Measurements from ENCODE around the gene CTNNA2. TPM values are rescaled to one million over a fixed set of nuclear protein-coding genes. Genes with fewer than 3 reads are reported as not detected.

Gene CTNNA2
- total RNA-seq, 1 donor from 2014 or later: 2.9 TPM

DNA sequence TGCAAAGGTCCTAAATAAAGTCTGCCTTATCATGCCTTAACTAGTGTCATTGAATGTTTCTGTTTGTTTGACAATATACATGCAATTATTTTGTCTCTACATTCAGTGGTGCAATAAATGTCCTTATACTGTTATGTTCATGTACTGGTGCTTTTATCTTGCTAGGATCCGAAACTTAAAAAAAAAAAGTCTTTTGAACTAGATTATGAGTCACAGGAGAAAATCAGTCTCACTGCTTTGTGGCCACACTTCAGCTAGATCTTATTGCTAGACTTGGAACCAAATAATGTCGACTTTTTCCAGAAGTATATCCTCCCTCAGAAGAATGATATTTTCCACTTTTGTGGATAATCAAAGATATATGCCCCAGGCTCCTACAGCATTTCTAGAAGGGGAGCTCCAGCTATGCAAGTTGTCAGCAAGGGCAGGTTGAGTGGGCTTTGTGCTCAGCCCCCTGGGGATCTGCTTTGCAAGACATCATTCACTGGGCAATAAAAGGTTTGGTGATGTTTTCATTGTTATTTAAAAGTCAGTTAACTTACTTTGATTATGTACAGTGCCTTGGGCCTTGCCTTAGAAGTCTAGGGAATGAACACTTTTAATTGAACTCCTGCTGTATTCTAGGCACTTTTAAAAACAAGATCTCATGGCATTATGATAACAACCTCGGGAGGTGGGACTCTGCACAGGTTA, 948.8 kb downstream of the CTNNA2 start:
- Mint-ChIP-seq H3K27me3 (ENCODE audit: low read depth) (no peaks in the 10 kb centered on the region), H3K36me3 (ENCODE audit: low read depth) (no peaks in the 10 kb centered on the region), H3K9me3 (peaks cover 2% of the 10 kb centered on the region), H3K4me3 (no peak overlapping the region), H3K4me1 (peaks cover 10% of the 10 kb centered on the region), H3K27ac (ENCODE audit: unreplicated experiment) (no peak overlapping the region)
- TF ChIP-seq, protein P1, sequence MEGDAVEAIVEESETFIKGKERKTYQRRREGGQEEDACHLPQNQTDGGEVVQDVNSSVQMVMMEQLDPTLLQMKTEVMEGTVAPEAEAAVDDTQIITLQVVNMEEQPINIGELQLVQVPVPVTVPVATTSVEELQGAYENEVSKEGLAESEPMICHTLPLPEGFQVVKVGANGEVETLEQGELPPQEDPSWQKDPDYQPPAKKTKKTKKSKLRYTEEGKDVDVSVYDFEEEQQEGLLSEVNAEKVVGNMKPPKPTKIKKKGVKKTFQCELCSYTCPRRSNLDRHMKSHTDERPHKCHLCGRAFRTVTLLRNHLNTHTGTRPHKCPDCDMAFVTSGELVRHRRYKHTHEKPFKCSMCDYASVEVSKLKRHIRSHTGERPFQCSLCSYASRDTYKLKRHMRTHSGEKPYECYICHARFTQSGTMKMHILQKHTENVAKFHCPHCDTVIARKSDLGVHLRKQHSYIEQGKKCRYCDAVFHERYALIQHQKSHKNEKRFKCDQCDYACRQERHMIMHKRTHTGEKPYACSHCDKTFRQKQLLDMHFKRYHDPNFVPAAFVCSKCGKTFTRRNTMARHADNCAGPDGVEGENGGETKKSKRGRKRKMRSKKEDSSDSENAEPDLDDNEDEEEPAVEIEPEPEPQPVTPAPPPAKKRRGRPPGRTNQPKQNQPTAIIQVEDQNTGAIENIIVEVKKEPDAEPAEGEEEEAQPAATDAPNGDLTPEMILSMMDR (conservative IDR thresholded peaks at IDR 0.05): no peak
- DNase-seq (ENCODE audit: low read depth, low spot score): no peak

DNA sequence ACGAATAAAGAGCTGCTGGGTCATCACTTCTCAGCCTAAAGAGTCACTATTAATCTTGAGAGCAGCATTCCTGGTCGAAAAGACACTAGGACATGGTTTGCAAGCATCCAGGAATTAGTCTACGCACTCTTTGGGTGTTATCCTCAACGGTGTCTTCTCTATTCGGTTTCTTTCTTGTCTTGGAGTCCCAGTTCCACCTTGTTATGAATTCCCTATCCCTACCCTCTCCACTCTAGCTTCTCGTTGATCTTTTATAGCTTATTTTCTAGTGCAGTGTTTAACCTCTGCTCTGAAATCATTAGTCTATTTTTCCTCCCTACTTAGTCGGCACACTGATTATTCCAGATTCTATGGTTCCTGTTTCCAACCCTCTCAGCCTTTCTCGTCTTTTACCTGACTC, 949.8 kb downstream of the CTNNA2 start:
- DNase-seq (ENCODE audit: low read depth, low spot score): no peak
- no peak overlapping the region for H3K27ac Mint-ChIP-seq (ENCODE audit: unreplicated experiment)
- no peaks in the 10 kb centered on the region for H3K27me3 Mint-ChIP-seq (ENCODE audit: low read depth)
- no peak overlapping the region for H3K4me3 Mint-ChIP-seq
- H3K36me3 Mint-ChIP-seq (ENCODE audit: low read depth): no peaks in the 10 kb centered on the region
- peaks cover 10% of the 10 kb centered on the region for H3K4me1 Mint-ChIP-seq
- peaks cover 2% of the 10 kb centered on the region for H3K9me3 Mint-ChIP-seq
- TF ChIP-seq, protein P1 (conservative IDR thresholded peaks at IDR 0.05): no peak

DNA sequence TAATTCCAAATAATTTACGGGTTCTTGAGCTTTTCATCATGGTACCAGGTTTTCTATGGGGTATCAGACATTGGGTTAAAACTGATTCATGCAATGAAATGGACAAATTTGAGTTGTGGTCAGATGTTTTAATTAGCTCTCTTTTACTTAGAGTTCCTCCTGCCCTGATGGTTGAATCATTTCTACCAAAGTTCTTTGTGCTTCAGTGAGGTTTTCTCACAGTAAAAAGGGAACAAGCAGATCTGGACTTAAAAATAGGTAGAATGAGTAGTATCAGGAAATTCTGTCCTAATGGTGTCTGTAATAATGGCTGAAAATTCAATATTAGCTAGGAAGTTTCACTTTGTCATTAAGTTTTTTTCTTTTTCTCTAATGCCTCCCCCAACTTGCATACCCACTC, 951.4 kb downstream of the CTNNA2 start:
- Mint-ChIP-seq H3K4me1 (peaks cover 10% of the 10 kb centered on the region), H3K27ac (ENCODE audit: unreplicated experiment) (no peak overlapping the region), H3K27me3 (ENCODE audit: low read depth) (no peaks in the 10 kb centered on the region), H3K9me3 (peaks cover 2% of the 10 kb centered on the region), H3K36me3 (ENCODE audit: low read depth) (no peaks in the 10 kb centered on the region), H3K4me3 (no peak overlapping the region)
- TF ChIP-seq, protein P1 (conservative IDR thresholded peaks at IDR 0.05): no peak
- DNase-seq (ENCODE audit: low read depth, low spot score): no peak

DNA sequence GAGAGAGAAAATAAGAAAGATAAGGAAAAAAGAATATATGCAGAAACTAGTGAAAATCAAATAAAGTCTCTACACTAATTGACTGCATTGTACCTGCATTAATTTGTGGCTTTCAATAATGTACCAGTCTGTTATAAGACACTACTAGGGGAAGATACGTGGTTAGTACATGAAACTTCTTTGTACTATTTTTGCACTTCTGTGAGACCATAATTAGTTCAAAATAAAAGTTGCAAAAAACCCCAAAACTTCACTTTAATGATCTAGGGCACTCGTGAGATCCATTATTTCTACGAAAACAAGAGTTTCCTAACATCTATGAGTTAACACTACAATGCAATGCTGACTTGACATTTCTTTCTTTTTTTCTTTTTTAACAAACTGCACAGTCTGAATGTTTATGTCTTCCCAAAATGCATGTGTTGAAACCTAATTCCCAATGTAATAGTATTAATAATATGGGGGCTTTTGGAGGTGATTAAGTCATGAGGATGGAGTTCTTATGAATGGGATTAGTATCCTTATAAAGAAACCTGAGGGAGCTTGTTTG, 954.5 kb downstream of the CTNNA2 start:
- H3K27me3 Mint-ChIP-seq (ENCODE audit: low read depth): no peaks in the 10 kb centered on the region
- no peak overlapping the region for H3K27ac Mint-ChIP-seq (ENCODE audit: unreplicated experiment)
- no peaks in the 10 kb centered on the region for H3K4me1 Mint-ChIP-seq
- H3K36me3 Mint-ChIP-seq (ENCODE audit: low read depth): peaks cover 10% of the 10 kb centered on the region
- DNase-seq (ENCODE audit: low read depth, low spot score): no peak
- TF ChIP-seq, protein P1 (conservative IDR thresholded peaks at IDR 0.05): no peak
- H3K9me3 Mint-ChIP-seq: peaks cover 15% of the 10 kb centered on the region
- H3K4me3 Mint-ChIP-seq: no peak overlapping the region

DNA sequence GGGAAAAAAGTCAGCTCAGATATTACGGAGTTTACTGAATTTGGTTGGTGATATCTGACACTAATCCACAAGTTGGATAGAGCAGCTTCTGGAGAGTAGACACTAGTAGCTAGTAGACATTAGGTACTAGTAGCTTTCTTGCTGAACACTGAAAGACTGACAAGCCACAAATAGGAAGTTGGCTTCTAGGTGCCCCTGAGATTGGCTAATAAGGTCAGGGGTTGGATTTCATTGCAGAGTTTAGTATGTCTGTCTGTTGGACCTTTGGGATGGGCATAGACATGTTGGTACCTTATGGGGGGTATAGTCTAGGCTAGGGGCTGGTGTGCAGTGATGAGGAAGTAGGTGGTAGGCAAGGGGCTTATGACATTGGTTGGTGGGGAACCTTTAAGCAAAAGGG, 956.6 kb downstream of the CTNNA2 start:
- peaks cover 10% of the 10 kb centered on the region for H3K4me1 Mint-ChIP-seq
- H3K9me3 Mint-ChIP-seq: peaks cover 13% of the 10 kb centered on the region
- H3K27me3 Mint-ChIP-seq (ENCODE audit: low read depth): no peaks in the 10 kb centered on the region
- H3K4me3 Mint-ChIP-seq: no peak overlapping the region
- TF ChIP-seq, protein P1 (conservative IDR thresholded peaks at IDR 0.05): no peak
- no peak for DNase-seq (ENCODE audit: low read depth, low spot score)
- H3K36me3 Mint-ChIP-seq (ENCODE audit: low read depth): peaks cover 10% of the 10 kb centered on the region
- no peak overlapping the region for H3K27ac Mint-ChIP-seq (ENCODE audit: unreplicated experiment)
